ENCODE data around the gene SLC18B1.

Gene SLC18B1

DNA sequence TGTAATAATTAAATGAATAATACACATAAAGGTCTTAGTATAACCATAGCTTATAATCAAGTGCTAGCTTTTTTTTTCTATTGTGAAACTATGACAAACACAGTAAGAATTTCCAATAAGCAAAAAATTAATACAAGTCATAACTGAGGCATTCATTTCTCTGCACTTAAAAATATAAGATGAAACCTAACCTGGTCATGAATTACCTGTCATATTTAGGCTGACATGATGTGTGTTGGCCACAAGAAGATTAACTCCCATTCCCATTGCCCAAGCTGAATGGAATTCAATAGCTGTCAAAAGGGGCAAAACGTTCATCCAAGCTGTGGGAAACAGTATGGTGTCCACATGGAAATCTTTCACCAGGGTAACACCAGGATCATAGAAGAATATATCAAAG, 46.2 kb downstream of the SLC18B1 start:
- no peaks in the 10 kb centered on the region for H3K27me3 ChIP-seq (ENCODE audit: control insufficient read depth, insufficient read depth, low read length)
- H3K9me3 ChIP-seq (ENCODE audit: control insufficient read depth, insufficient read depth, low read length) = no peaks in the 10 kb centered on the region
- H3K36me3 ChIP-seq (ENCODE audit: control insufficient read depth, insufficient read depth, low read length) = no peaks in the 10 kb centered on the region
- no peak overlapping the region for H3K4me3 ChIP-seq (ENCODE audit: low read depth, low read length)
- H3K9ac ChIP-seq (ENCODE audit: low read depth, low read length) = no peak overlapping the region
- no peaks in the 10 kb centered on the region for H3K4me1 ChIP-seq (ENCODE audit: control insufficient read depth, insufficient read depth, low read length)

DNA sequence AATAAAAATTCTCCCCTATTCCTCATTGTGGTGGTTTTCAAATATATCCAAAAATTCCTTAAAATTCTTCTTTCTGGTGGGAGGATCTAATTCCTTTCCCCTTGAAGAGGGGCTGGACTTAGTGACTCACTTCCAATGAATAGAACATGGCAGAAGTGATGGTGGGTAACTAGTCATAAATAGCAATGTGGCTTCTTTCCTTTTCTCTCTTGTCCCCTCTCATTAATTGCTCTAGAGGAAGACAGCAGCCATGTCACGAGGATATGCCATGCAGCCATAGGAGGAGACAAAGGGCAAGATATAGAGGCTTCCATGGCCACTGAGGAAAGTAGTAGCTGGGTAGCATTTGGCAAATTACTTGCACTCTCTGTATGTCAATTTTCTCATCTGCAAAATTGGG, 46.6 kb downstream of the SLC18B1 start:
- Histone ChIP-seq H3K4me3 (ENCODE audit: low read depth, low read length) (no peak overlapping the region), H3K4me1 (ENCODE audit: control insufficient read depth, insufficient read depth, low read length) (no peaks in the 10 kb centered on the region), H3K9me3 (ENCODE audit: control insufficient read depth, insufficient read depth, low read length) (no peaks in the 10 kb centered on the region), H3K27me3 (ENCODE audit: control insufficient read depth, insufficient read depth, low read length) (no peaks in the 10 kb centered on the region), H3K36me3 (ENCODE audit: control insufficient read depth, insufficient read depth, low read length) (no peaks in the 10 kb centered on the region), H3K9ac (ENCODE audit: low read depth, low read length) (no peak overlapping the region)

DNA sequence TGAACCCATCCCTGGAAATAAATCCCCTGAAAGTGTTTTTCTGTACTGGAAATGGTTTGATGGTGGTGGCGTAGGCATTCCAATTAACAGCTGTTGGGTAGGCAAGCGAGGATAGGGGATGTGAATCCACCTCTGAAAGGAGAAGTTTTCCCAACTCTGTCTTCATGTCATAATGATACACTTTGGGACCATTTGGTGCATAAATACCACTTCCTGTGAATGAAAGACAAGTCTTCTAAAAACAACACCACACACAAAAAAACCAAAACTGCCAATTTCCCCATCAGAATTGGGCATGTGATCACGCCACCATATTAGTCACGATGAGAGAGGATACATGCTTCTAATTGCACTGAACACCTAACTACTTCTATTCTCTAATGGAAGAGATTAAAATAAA, 47.1 kb downstream of the SLC18B1 start:
- no peaks in the 10 kb centered on the region for H3K27me3 ChIP-seq (ENCODE audit: control insufficient read depth, insufficient read depth, low read length)
- no peak overlapping the region for H3K4me3 ChIP-seq (ENCODE audit: low read depth, low read length)
- H3K4me1 ChIP-seq (ENCODE audit: control insufficient read depth, insufficient read depth, low read length) = no peaks in the 10 kb centered on the region
- no peaks in the 10 kb centered on the region for H3K9me3 ChIP-seq (ENCODE audit: control insufficient read depth, insufficient read depth, low read length)
- H3K36me3 ChIP-seq (ENCODE audit: control insufficient read depth, insufficient read depth, low read length) = no peaks in the 10 kb centered on the region
- H3K9ac ChIP-seq (ENCODE audit: low read depth, low read length) = no peak overlapping the region

DNA sequence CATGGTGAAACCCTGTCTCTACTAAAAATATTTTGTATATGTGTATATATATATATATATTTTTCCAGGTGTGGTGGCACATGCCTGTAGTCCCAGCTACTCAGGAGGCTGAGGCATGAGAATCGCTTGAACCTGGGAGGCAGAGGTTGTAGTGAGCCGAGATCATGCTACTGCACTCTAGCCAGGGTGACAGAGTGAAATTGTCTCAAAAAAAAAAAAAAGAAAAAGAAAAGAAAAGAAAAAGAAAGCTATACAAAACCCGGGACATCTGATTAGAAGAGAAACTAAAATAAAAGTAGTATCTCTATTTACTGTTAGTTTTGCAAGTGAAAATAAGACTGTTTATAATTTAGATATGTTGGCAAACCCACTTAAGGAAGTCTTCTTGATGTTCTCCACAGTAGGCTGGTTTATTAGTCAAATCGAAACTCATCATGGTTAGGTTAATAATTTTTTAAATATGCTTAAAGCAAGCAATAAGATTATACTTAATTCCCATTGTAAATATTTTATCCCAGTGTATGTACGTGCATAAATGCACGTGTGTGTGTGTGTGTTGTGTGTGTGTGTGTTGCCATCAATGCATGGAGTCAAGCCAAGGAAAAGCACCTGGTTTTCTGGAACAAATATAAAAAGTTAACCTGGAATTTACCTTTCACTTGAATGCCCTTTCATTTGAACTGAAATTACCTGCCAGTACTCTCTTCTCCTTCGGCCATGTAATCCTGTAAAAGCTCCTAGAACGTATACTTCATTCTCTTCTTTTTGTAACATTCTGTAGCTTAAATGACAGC, 47.8 kb downstream of the SLC18B1 start:
- Histone ChIP-seq H3K4me1 (ENCODE audit: control insufficient read depth, insufficient read depth, low read length) (no peaks in the 10 kb centered on the region), H3K9me3 (ENCODE audit: control insufficient read depth, insufficient read depth, low read length) (no peaks in the 10 kb centered on the region), H3K4me3 (ENCODE audit: low read depth, low read length) (no peak overlapping the region), H3K36me3 (ENCODE audit: control insufficient read depth, insufficient read depth, low read length) (no peaks in the 10 kb centered on the region), H3K9ac (ENCODE audit: low read depth, low read length) (no peak overlapping the region), H3K27me3 (ENCODE audit: control insufficient read depth, insufficient read depth, low read length) (no peaks in the 10 kb centered on the region)

DNA sequence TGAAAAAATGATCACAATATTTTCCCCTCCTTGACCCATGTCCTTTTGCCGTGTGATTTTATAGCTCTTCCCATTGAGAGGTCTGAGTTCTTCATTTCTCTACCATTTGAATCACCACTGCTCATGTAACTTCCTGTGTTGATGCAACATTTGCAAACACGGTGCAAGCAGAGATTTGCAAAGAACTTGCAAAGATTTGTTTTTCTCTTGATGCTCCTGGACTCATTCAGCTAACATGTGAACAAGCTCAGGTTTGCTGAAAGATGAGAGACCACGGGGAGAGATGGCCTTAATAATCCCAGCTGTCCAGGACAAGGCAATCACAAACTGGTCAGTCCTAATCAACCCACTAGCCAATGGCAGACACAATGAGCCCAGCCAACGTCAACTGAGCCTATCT, 49.3 kb downstream of the SLC18B1 start:
- Histone ChIP-seq H3K36me3 (ENCODE audit: control insufficient read depth, insufficient read depth, low read length) (no peaks in the 10 kb centered on the region), H3K4me1 (ENCODE audit: control insufficient read depth, insufficient read depth, low read length) (no peaks in the 10 kb centered on the region), H3K4me3 (ENCODE audit: low read depth, low read length) (no peak overlapping the region), H3K27me3 (ENCODE audit: control insufficient read depth, insufficient read depth, low read length) (no peaks in the 10 kb centered on the region), H3K9ac (ENCODE audit: low read depth, low read length) (no peak overlapping the region), H3K9me3 (ENCODE audit: control insufficient read depth, insufficient read depth, low read length) (no peaks in the 10 kb centered on the region)

DNA sequence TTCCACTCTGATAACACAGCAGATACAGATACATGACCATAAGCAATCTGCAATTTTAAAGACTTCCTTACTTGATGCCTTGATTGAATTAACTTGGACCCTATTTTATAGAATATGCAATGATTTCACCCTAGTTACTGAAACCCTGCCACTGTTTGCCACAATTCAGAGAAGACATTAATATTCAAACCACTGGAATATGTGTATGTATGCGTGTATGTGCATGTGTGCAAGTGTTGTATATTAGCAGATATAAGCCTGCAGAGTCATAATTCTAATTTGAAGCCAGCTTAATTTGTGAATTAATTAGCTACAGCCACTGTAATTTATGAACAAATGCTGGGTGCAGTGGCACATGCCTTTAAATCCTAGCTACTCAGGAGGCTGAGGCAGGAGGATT, 50.0 kb downstream of the SLC18B1 start:
- Histone ChIP-seq H3K36me3 (ENCODE audit: control insufficient read depth, insufficient read depth, low read length) (no peaks in the 10 kb centered on the region), H3K9me3 (ENCODE audit: control insufficient read depth, insufficient read depth, low read length) (no peaks in the 10 kb centered on the region), H3K4me3 (ENCODE audit: low read depth, low read length) (no peak overlapping the region), H3K4me1 (ENCODE audit: control insufficient read depth, insufficient read depth, low read length) (no peaks in the 10 kb centered on the region), H3K9ac (ENCODE audit: low read depth, low read length) (no peak overlapping the region), H3K27me3 (ENCODE audit: control insufficient read depth, insufficient read depth, low read length) (no peaks in the 10 kb centered on the region)

DNA sequence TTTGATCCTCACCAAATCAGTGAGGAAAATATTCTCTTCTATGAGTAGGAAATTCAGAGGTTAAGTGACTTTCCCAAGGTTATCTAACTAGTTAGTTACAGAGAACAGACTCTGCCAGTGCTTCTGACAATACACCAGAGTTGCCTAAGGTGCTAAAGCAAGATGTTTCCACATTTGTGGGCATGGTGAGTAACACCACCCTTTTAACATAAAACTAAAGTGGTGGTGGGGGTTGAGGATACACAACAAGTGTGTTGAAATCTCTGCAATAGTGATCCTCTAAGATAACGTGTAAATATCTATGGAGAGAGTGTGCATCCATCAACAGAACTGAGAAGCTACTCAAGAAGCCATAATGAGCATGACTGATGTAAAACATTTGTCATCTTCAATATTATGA, 52.4 kb downstream of the SLC18B1 start:
- Histone ChIP-seq H3K4me1 (ENCODE audit: control insufficient read depth, insufficient read depth, low read length) (no peaks in the 10 kb centered on the region), H3K27me3 (ENCODE audit: control insufficient read depth, insufficient read depth, low read length) (no peaks in the 10 kb centered on the region), H3K9ac (ENCODE audit: low read depth, low read length) (no peak overlapping the region), H3K36me3 (ENCODE audit: control insufficient read depth, insufficient read depth, low read length) (no peaks in the 10 kb centered on the region), H3K4me3 (ENCODE audit: low read depth, low read length) (no peak overlapping the region), H3K9me3 (ENCODE audit: control insufficient read depth, insufficient read depth, low read length) (no peaks in the 10 kb centered on the region)

DNA sequence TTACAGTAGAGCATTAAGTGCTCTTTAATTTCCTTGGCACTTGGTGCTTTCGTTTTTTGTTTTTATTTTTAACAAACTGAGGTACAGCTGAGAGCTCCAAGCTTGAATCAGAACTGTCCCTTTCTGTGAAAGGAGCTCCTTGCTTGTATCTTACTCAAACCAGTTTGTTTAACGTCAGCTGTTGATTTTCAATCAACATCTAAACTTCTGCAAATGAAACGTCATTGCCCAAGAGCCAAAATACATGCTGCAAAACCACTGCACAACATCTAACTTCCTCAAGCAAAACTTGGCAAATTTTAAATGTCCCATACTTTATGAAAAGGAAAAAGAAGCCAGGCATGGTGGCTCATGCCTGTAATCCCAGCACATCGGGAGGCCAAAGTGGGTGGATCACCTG, 55.9 kb downstream of the SLC18B1 start:
- H3K27me3 ChIP-seq (ENCODE audit: control insufficient read depth, insufficient read depth, low read length) = no peaks in the 10 kb centered on the region
- H3K36me3 ChIP-seq (ENCODE audit: control insufficient read depth, insufficient read depth, low read length) = no peaks in the 10 kb centered on the region
- no peak overlapping the region for H3K4me3 ChIP-seq (ENCODE audit: low read depth, low read length)
- no peaks in the 10 kb centered on the region for H3K9me3 ChIP-seq (ENCODE audit: control insufficient read depth, insufficient read depth, low read length)
- no peaks in the 10 kb centered on the region for H3K4me1 ChIP-seq (ENCODE audit: control insufficient read depth, insufficient read depth, low read length)
- no peak overlapping the region for H3K9ac ChIP-seq (ENCODE audit: low read depth, low read length)

DNA sequence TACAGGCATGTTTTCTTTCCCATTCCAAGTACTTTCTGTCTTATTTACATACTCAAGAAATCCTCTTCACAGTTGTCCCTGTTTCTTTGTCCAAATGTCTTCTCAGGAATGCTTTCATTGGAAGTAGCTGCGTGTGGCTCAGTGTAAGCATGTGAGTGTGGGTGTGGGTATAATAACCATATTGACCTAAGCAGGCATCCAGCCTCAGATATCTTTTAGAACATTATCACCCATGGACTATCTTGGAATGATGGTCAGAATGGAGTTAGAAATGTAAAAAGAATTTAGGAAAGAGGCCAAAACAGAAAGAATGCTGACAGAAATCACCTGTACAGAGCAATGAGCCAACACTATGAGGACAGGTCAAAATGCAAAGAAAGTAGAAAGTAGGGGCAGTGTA, 57.2 kb downstream of the SLC18B1 start:
- Histone ChIP-seq H3K9me3 (ENCODE audit: control insufficient read depth, insufficient read depth, low read length) (no peaks in the 10 kb centered on the region), H3K4me1 (ENCODE audit: control insufficient read depth, insufficient read depth, low read length) (no peaks in the 10 kb centered on the region), H3K4me3 (ENCODE audit: low read depth, low read length) (no peak overlapping the region), H3K9ac (ENCODE audit: low read depth, low read length) (no peak overlapping the region), H3K27me3 (ENCODE audit: control insufficient read depth, insufficient read depth, low read length) (no peaks in the 10 kb centered on the region), H3K36me3 (ENCODE audit: control insufficient read depth, insufficient read depth, low read length) (no peaks in the 10 kb centered on the region)

DNA sequence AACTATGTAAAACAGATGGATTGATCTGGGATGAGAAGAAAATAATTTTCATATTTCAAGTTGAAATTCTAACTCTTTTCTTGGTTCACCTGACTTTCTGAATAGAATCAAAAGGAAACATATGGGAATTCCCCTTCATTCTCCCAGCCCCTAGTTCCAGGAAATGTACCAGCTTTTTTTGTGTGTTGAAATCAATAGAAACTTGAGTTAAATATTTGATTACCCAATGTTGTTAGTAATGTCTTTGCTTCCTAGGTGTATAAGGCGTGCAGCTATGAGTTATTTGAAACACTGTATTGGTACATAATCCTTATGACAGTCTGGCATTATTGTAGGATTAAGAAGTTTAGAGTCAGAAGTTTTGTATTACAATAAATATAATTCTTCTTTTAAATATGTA, 62.2 kb downstream of the SLC18B1 start:
- Histone ChIP-seq H3K9ac (ENCODE audit: low read depth, low read length) (no peak overlapping the region), H3K27me3 (ENCODE audit: control insufficient read depth, insufficient read depth, low read length) (no peaks in the 10 kb centered on the region), H3K36me3 (ENCODE audit: control insufficient read depth, insufficient read depth, low read length) (no peaks in the 10 kb centered on the region), H3K4me1 (ENCODE audit: control insufficient read depth, insufficient read depth, low read length) (no peaks in the 10 kb centered on the region), H3K4me3 (ENCODE audit: low read depth, low read length) (no peak overlapping the region), H3K9me3 (ENCODE audit: control insufficient read depth, insufficient read depth, low read length) (no peaks in the 10 kb centered on the region)

DNA sequence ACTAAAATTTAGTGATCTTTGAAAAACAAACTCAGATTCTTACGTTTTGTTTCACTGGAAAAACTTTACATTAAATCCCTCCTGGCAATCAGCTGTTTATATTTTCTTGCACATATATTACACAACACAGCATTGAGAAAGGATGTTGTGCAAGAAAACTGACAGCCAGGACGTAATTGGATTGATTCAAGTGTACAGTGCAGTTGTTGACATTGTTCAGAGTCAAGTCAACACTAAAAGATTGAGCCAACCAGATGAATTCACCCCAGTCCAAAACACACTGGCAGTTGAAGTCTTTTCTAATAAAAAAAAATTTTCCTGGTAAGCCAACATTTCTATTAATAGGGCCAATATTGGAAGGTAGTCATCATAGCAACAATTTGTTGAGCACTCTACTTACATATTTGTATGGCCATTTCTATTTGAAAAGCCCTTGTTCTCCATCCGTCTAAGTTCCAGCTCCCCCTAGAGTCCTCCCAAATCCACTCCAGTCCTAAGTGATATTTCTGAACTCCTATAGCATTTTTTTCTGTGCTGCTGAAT, 63.7 kb downstream of the SLC18B1 start:
- H3K9me3 ChIP-seq (ENCODE audit: control insufficient read depth, insufficient read depth, low read length) = no peaks in the 10 kb centered on the region

DNA sequence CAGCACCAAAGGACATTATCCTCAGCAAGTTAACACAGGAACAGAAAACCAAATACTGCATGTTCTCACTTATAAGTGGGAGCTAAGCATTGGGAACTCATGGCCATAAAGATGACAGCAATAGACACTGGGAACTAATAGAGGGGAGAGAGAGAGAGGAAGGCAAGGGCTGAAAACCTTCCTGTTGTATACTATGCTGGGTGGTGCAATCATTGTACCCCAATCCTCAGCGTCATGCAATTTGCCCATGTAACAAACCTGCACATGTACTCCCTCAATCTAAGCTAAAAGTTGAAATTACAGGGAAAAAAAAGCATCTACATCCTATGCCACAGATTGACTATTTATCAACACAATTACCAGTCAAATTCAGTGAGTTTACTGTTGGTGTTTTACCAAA, 64.6 kb downstream of the SLC18B1 start:
- Histone ChIP-seq H3K9me3 (ENCODE audit: control insufficient read depth, insufficient read depth, low read length) (no peaks in the 10 kb centered on the region), H3K4me1 (ENCODE audit: control insufficient read depth, insufficient read depth, low read length) (no peaks in the 10 kb centered on the region), H3K27me3 (ENCODE audit: control insufficient read depth, insufficient read depth, low read length) (no peaks in the 10 kb centered on the region), H3K4me3 (ENCODE audit: low read depth, low read length) (no peak overlapping the region), H3K9ac (ENCODE audit: low read depth, low read length) (no peak overlapping the region), H3K36me3 (ENCODE audit: control insufficient read depth, insufficient read depth, low read length) (no peaks in the 10 kb centered on the region)

More for the DNA sequence above, 63.7 kb downstream of the SLC18B1 start:
- H3K9ac ChIP-seq (ENCODE audit: low read depth, low read length) = no peak overlapping the region
- no peaks in the 10 kb centered on the region for H3K27me3 ChIP-seq (ENCODE audit: control insufficient read depth, insufficient read depth, low read length)
- H3K4me1 ChIP-seq (ENCODE audit: control insufficient read depth, insufficient read depth, low read length) = no peaks in the 10 kb centered on the region
- H3K4me3 ChIP-seq (ENCODE audit: low read depth, low read length) = no peak overlapping the region
- no peaks in the 10 kb centered on the region for H3K36me3 ChIP-seq (ENCODE audit: control insufficient read depth, insufficient read depth, low read length)

Measured in iPS-15b (cell line).